ENCODE measurements around the gene RFX7.

DNA sequence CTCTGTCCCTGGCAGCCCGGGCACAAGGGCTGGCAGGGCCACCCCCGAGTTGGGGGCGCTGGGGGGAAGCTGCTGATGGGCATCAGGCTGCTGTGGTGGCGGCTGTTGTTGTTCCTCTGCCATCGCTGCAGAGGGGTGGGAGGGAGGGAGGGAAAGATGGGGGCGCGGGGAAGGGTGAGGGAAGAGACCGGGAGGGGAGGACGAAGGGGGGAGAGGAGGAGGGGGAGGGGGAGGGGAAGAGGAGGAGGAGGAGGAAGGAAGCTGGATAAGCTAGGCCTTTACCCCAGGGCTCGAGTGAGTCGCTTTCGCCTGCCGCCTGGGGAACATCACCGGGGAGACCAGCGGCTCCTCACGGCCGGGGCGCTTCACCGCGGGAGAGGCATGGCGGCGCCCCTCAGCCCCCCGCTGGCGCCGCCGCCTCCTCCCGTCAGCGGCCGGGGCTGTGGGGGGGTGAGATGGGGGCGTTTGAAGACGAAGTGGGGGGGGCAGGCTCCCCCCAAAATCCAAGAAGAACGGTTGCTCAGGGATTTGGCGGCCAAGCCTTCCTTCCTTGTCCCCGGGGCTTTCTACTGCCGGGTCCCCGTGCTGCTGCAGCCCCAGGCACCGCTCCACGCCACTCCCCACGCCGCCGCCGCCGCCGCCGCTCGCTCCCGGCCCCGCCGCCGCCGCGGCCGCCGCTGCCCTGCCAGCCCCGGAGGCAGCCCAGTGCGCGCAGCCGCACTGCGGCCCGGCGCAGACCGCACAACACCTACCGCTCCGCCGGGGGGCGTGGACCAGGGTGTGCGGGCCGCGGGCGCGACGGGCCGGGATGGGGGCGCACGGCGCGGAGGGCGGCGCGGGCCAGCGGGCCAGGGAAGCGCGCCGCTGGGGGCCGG, at the start of gene RFX7:
- TF ChIP-seq POLR2AphosphoS5 (IDR thresholded peaks at IDR 0.05; ENCODE audit: borderline replicate concordance, low read depth, low read length) (no peak), FOXP2 (optimal IDR thresholded peaks at IDR 0.05; ENCODE audit: control extremely low read depth, extremely low read length, insufficient read depth) (no peak)

Data from SK-N-MC (cell line).